Keratinocyte (primary cell): ENCODE measurements around the gene MAP4.

Source experiments
- CTCF ChIP-seq, 3 experiments: IDR thresholded peaks in 1 of 3; conservative IDR thresholded peaks in 1 of 3; optimal IDR thresholded peaks in 1 of 3; 2 replicates in 2 of 3; 3 replicates in 1 of 3; pipeline versions ENCODE3 to v1.5.1; 2011; ENCODE audit warnings: low read length in 3 of 3, mild to moderate bottlenecking in 3 of 3, moderate library complexity in 2 of 3, control low read depth in 1 of 3, inconsistent platforms in 1 of 3; ENCODE audit not compliant: insufficient read depth in 2 of 3; ENCODE audit errors: extremely low read depth in 1 of 3
- EZH2 ChIP-seq: IDR thresholded peaks from one replicate; pipeline ENCODE4 v1.6.1; 2012; ENCODE audit warnings: inconsistent platforms, mild to moderate bottlenecking, low read length, moderate library complexity

GRCh38 chr3:47877719-47878118 lies 138.5 kb downstream of the MAP4 start:
- no peak for TF ChIP-seq CTCF (optimal IDR thresholded peaks at IDR 0.05 in 1 of 3, IDR thresholded peaks at IDR 0.05 in 1 of 3, conservative IDR thresholded peaks at IDR 0.05 in 1 of 3; ENCODE audit: extremely low read depth in 1 of 3, insufficient read depth in 2 of 3, low read length in 3 of 3)
- no peak for TF ChIP-seq EZH2
